Germinal center (tissue), 1 donor: ENCODE measurements around the gene SLC12A7.

Experiments used
- DNase-seq: peaks from one replicate; pipeline ENCODE4 v3.0.0; 2012; ENCODE audit warnings: mixed read lengths, low spot score

SLC12A7 gene

DNA sequence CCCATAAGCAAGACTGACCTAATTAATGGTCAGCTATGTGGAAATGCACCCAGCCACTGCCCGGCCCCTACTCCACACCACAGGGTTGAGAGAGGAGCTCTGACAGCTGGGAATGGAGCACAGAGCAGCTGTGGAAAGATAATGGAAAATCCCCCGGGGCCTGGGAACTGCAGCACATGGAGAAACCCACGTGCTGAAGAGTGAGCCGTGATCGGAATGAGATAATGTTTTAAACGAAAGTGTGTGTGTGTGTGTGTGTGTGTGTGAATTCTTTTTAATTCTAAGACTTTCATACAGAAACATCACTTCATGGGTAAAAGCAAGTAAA, 13.1 kb upstream of the SLC12A7 start:
- DNase-seq = no peak

DNA sequence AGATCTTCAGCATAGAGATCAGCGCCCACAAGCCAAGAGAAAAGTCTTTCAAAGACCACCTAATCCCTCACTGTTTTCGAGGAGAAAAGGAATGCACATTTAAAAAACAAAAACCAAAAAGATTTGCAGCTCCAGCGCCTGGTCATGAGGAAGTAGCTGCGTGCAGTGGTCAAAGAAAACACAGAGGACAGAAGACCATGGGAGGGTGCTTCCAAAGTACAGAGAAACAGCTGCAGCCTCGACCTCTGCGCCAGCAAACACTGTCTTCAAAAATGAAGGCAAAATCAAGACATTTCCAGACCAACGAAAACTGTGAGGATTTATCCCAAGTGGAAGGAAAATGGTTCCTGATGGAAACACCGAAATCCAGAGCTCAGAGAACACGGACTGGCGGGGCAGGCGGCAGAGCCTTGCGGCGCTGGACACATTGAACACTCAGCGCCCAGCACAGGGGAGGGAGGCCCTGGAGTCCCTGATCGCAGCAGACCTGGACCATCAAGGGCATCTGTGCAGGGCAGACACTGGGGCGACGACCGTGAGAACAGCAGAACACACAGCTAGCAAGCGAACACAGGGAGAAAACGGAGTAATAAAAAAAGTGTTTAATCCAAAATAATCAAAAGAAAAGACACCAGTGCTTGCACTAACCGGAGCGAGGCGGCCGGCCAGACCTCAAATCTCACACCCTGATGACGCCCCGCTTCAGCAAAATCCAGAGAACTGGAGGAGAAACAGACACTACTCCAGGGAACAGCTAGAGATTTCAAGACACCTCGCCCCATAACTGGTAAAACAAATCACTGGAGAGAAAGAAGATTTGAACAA, 12.6 kb upstream of the SLC12A7 start:
- no peak for DNase-seq

- no peak for DNase-seq
Observed at GRCh38 chr5:1123418-1124147, 11.7 kb upstream of the SLC12A7 start.

DNA sequence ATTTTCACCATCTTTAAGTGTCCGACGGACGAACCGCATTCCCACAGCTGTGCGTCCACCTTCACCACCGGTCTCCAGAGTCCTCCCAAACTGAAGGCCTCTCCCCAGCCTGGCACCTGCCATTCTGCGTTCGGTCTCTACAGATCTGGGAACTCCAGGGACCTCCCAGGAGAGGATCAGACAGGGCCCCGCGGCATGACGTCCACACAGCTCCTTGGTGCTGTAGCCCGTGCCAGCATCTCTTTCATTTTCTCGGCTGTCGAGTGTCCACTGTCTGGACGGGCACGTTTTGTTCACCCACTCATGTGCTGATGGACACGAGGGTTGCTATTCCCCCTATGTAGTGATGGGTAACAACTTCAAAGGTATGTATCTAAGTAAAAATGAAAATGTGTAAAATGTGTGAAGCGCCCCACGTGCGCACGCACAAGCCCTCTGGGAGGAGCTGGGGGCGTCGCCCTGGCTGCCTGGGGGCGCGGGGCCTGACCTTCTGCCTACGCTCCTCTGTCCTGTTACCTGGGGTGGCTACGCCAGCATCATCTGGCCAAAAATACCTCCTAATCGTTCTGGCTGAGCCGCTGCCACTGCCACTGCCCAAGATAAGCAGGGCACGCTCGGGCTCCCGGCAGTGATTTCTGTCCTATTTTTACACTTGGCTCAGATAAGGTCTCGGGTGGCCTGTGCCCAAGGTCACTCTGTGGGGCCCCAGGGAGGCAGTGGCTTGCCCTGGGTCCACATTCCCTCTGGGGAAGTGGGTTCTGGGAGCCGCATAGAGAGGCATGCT, 10.8 kb upstream of the SLC12A7 start:
- DNase-seq = no peak

GRCh38 chr5:1121891-1122290, 10.0 kb upstream of the SLC12A7 start:
- DNase-seq = no peak

- DNase-seq = no peak
Observed at GRCh38 chr5:1121044-1121443, 9.2 kb upstream of the SLC12A7 start.

GRCh38 chr5:1120236-1120999, 8.6 kb upstream of the SLC12A7 start:
- no peak for DNase-seq

- no peak for DNase-seq
Observed at GRCh38 chr5:1119312-1119831, 7.5 kb upstream of the SLC12A7 start.

- DNase-seq = no peak
Observed at GRCh38 chr5:1118738-1119137, 6.9 kb upstream of the SLC12A7 start.

GRCh38 chr5:1118231-1118698, 6.4 kb upstream of the SLC12A7 start:
- no peak for DNase-seq

DNA sequence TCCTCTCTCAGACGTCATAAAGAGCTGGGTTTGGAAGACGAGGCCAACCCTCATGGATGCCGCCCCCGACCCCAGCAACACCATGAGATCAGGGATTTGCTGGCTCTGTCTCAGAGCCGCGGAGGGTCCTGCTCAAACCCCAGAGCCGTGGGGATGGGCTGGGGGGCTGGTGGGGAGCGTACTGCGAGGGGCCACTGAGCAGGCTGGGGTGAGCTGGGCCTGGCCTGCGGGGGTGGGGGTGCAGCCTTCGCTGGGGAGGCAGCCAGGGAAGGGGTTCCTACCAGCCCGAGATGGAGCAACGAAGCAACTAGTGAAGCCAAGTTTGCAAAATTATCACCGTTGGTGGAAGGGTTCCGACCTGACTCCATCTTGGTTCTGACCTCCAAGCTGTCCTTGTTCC, 5.1 kb upstream of the SLC12A7 start:
- no peak for DNase-seq

DNA sequence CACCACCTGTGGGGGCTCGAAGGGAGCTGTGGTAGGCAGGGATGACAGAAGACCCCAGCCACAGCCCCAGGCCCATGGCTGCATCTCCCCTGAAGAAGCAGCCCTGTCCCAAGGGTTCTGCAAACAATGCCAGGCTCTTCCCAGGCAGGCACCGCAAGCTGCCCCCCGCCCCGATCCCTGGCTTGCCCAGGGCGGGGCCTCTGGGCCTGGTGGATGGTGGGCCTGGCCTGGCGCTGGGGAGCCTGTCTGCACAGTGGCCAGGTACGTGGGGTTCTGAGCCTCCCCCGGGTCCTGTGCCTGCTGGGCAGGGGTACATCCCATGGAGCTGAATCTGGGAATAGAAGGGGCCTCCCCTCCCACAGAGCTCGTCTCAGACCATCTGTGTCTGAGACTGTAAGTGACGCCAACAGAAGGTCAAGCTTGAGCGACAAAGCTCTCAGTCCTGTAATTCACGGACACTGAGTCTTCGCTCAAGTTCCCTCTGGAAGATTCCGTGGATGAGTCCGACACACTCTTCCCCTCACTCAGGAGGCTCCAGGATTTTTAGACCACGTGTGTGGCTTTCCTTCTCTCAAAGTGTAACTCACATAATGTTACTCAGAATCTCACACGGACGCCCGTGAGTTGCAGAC, 4.4 kb upstream of the SLC12A7 start:
- no peak for DNase-seq

- DNase-seq = no peak
Observed at GRCh38 chr5:1115123-1115815, 3.4 kb upstream of the SLC12A7 start.

DNA sequence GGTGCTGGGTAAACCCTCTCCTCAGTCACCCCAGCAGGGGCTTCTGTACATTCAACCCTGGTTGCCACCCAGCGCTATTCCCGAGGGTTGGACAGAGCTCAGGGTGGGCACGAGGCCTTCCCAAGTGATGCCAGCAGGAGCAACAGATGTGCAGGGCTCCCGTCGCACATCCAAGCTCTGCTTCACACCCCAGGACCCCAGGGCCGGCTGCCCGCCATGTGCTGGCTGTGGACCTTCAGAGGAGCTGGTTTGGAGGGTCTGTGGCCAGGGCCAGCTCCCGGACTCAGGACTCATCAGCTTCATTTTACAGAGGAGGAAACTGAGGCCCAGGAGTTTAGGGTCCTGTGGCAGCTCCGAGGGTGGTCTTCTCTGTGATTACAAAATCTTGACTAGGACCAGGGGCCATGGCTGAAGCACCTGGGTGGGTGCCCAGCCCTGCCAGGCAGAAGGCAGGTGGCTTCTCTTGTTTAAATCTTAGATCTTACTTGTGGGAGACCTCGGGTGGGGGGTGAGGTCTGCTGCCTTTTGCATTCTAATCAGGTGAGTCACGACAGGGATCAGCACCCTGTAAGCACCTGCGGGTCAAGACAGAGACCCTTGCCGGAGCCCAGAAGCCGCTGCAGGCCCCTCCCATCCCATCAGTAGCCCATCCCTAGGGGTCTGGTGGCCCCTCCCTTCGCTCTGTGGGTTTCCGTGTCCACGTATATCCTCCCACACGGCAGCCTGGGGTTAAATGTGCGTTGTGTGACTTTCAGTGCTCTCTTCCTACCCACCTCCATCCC, 2.1 kb upstream of the SLC12A7 start:
- no peak for DNase-seq

GRCh38 chr5:1113332-1113690, 1.4 kb upstream of the SLC12A7 start:
- DNase-seq = no peak

DNA sequence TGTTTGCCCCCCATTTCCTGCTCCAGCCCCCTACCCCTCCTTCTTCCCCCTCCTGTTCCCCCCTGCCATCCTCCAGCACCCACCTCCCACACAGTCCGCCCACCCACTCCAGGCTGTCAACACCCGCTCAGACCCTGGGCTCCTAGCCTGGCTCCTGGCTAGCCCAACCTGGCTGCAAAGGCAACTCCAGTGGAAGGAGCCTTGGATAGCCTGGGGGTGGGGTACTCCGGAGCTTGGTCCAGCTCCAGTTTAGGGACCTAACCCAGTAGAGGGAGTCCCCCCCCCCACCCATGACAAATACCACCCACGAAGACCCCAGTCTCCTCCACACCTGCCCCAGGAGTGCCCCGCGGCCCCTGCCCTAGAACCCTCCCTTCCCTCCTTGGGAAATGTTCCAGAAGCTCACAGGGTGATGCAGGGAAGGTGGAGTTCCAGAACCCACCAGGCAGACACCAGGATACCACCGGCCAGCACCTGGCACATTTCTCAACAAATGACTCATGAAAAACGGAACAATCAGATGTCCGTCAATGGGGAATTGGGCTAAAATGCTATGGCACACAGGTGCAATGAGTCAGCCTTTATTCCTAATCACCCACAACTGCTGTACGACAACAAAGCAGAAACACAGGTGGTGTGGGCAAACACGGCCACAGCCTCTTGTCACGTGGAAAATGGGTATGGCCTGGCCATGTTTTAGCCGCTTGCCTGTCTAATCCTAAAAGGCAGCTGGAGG, 901 bp upstream of the SLC12A7 start:
- DNase-seq = no peak

DNA sequence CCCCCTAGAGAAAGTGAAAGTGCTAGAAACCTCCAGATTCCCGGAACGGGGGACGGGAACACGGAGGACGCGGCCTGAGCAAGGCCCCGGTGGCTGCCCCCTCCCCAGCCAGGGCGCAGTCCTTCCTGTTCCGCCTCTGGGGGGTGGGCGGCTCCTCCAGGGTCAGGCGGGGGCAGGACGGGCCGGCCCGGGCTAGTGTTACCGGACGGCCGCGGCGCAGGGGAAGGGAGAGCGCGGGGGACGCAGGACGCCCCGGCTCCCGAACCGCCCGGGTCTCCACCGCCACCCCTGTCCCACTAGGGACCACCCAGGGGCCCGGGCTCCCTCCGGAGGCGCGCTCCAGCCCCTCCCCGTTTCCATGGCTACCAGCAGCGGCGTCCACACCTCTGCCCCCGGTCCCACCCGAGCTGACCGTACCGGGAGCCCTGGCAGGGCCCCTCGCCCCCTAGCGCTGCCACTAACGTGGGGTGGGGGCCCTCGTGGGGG, 579 bp downstream of the SLC12A7 start:
- DNase-seq = no peak

GRCh38 chr5:1110307-1111240, 1.3 kb downstream of the SLC12A7 start:
- DNase-seq = no peak
